GM12878 (cell line): ENCODE measurements around the gene TXNIP. TPM values are rescaled to one million over a fixed set of nuclear protein-coding genes. Genes with fewer than 3 reads are reported as not detected.

Experiments
- BCL11A ChIP-seq: IDR thresholded peaks from 2 replicates; pipeline ENCODE4 v1.6.1; 2011; ENCODE audit warnings: low read depth, low read length
- EP300 ChIP-seq, 2 experiments: fragments of 150-350 bp in 1 of 2; IDR thresholded peaks; 2 replicates each; pipeline ENCODE4 v1.6.1; 2011 to 2012; ENCODE audit warnings: low read depth in 2 of 2, low read length in 2 of 2, borderline replicate concordance in 1 of 2, improper control_type of control experiment in 1 of 2, inconsistent platforms in 1 of 2; ENCODE audit not compliant: control insufficient read depth in 1 of 2
- HDAC2 ChIP-seq: fragments of 200-600 bp; sonication (generic); IDR thresholded peaks from 2 replicates; pipeline ENCODE4 v1.6.1; 2017
- KDM1A ChIP-seq: fragments of 200-600 bp; sonication (generic); IDR thresholded peaks from 2 replicates; pipeline ENCODE4 v1.6.1; 2016; ENCODE audit warnings: borderline replicate concordance
- POU2F2 ChIP-seq: IDR thresholded peaks from 3 replicates; pipeline ENCODE4 v1.6.1; 2011; ENCODE audit warnings: low read depth, mild to moderate bottlenecking, low read length, borderline replicate concordance
- SREBF1 ChIP-seq: IDR thresholded peaks from 2 replicates; pipeline ENCODE4 v1.6.1; 2012; ENCODE audit warnings: mild to moderate bottlenecking, low read length
- polyA plus RNA-seq, 11 experiments: library from polyadenylated mRNA; depleted of rRNA in 4 of 11; unstranded in 6 of 11; stranded (reverse) in 5 of 11; fragments of >200 nt; fragmentation: Nextera tagmentation in 4 of 11; fragmentation: Illumina TruSeq in 1 of 11; extraction: Ambion mirVana in 4 of 11; extraction: Trizol in 1 of 11; gene quantifications; 1 replicate in 1 of 11; 2 replicates in 10 of 11; pipeline versions ENCODE4 v1.2.1 to v1.2.3, GENCODE V29; 2011 to 2016; ENCODE audit warnings: inconsistent platforms in 2 of 11, missing spikeins in 2 of 11, low read depth in 1 of 11
- total RNA-seq, 4 experiments: library from RNA; depleted of rRNA in 3 of 4; stranded (reverse); fragments of >200 nt in 3 of 4; fragmentation: Illumina TruSeq in 1 of 4; extraction: Trizol in 1 of 4; gene quantifications; 2 replicates each; pipeline versions ENCODE4 v1.2.1 to v1.2.3, GENCODE V29; 2013 to 2021
- TF ChIP-seq, protein P1 (sequence below): fragments of 450-650 bp; IDR thresholded peaks from 2 replicates; pipeline ENCODE4 v1.6.1; 2017; ENCODE audit warnings: antibody characterized with exemption, mild to moderate bottlenecking, moderate library complexity
- TF ChIP-seq, protein P2 (sequence below): IDR thresholded peaks from 2 replicates; pipeline ENCODE4 v1.6.1; 2012; ENCODE audit warnings: low read length, inconsistent platforms

Gene TXNIP
- total and polyA plus RNA-seq, 10 of the 15 experiments (the other 5 are each of a cell fraction or from before 2014, with no cell fraction given): 48.7 to 133 (median 107) TPM

DNA sequence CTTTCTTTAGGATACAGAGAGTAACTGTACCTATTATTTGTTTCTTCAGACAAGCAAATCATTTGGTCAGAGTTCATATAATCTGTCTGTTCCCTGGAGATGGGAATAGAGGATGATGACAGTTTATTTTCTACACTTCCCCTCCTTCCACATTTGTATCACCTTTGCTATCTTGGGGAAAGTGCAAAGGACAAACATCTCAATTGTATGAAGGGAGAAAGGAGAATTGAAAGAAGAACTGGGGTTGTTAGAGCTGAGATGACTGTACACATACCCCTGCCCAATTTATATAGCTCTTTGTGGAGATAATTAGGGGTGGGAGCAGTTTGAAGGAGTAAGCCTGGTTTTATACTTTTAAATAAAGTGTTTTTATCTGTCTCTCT is 17.9 kb downstream of the TXNIP start (continued):
- TF ChIP-seq POU2F2 (no peak), HDAC2 (no peak), KDM1A (no peak), EP300 (IDR thresholded peaks at IDR 0.05; ENCODE audit: borderline replicate concordance in 1 of 2, control insufficient read depth in 1 of 2, low read depth in 2 of 2, low read length in 2 of 2) (peak; percentile 34 to 84; a peak in 2 of 4 replicates), SREBF1 (no peak), BCL11A (peak; percentile 82; the same call in 1 of the 2 replicates)
- TF ChIP-seq, protein P1, sequence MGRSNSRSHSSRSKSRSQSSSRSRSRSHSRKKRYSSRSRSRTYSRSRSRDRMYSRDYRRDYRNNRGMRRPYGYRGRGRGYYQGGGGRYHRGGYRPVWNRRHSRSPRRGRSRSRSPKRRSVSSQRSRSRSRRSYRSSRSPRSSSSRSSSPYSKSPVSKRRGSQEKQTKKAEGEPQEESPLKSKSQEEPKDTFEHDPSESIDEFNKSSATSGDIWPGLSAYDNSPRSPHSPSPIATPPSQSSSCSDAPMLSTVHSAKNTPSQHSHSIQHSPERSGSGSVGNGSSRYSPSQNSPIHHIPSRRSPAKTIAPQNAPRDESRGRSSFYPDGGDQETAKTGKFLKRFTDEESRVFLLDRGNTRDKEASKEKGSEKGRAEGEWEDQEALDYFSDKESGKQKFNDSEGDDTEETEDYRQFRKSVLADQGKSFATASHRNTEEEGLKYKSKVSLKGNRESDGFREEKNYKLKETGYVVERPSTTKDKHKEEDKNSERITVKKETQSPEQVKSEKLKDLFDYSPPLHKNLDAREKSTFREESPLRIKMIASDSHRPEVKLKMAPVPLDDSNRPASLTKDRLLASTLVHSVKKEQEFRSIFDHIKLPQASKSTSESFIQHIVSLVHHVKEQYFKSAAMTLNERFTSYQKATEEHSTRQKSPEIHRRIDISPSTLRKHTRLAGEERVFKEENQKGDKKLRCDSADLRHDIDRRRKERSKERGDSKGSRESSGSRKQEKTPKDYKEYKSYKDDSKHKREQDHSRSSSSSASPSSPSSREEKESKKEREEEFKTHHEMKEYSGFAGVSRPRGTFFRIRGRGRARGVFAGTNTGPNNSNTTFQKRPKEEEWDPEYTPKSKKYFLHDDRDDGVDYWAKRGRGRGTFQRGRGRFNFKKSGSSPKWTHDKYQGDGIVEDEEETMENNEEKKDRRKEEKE: no peak
- TF ChIP-seq, protein P2, sequence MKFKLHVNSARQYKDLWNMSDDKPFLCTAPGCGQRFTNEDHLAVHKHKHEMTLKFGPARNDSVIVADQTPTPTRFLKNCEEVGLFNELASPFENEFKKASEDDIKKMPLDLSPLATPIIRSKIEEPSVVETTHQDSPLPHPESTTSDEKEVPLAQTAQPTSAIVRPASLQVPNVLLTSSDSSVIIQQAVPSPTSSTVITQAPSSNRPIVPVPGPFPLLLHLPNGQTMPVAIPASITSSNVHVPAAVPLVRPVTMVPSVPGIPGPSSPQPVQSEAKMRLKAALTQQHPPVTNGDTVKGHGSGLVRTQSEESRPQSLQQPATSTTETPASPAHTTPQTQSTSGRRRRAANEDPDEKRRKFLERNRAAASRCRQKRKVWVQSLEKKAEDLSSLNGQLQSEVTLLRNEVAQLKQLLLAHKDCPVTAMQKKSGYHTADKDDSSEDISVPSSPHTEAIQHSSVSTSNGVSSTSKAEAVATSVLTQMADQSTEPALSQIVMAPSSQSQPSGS: no peak; the same call in 1 of the 2 replicates
